Smooth muscle cell of trachea (primary cell): ENCODE measurements around the gene TMEM107. TPM values are rescaled to one million over a fixed set of nuclear protein-coding genes. Genes with fewer than 3 reads are reported as not detected.

Experiments used
- total RNA-seq: library from RNA; depleted of rRNA; stranded (reverse); fragments of >200 nt; gene quantifications from 2 replicates; pipeline ENCODE4 v1.2.1, GENCODE V29; 2014

The TMEM107 gene
- total RNA-seq: 23.3 and 33.7 TPM in 2 replicates

DNA sequence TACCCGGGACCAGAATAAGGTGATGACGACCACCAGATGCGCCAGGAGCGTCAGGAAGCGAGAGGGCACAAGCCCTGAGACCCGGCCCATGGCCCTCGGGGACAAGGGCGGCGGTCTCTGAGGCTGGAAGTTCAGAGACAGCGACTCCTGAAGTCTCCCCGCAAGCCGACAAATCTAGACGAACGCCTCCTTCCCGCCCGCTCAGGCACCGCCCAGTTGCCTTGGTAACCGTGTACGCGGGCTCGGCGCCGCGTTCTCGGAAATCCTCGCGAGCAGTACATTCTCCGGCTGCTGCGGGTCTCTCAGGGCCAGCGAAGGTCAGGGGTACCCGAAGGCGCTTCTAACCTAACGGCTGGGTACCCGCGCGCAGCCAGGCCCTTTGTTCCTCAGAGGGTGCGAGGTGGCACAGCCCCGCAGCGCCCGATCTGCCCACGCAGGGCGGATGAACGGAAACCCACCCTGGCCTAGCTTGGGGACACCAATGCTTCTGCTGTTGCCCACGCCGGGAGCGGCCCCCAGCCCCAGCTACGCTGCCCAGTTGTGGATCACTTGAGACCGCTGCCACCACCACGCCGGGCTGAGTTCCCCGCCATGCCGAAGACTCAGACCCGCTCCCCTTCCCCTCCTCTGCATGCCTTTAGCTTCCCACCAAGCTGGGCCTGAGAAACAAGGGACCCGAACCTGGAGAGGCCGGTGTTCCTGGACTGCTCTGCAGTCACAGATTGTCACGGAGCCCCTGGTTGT, at the start of gene TMEM107:
TSS of gene TMEM107 (minus strand) at position 184 of the 744 bp plus-strand sequence. CDS start at position 90, 94 bp downstream.

DNA sequence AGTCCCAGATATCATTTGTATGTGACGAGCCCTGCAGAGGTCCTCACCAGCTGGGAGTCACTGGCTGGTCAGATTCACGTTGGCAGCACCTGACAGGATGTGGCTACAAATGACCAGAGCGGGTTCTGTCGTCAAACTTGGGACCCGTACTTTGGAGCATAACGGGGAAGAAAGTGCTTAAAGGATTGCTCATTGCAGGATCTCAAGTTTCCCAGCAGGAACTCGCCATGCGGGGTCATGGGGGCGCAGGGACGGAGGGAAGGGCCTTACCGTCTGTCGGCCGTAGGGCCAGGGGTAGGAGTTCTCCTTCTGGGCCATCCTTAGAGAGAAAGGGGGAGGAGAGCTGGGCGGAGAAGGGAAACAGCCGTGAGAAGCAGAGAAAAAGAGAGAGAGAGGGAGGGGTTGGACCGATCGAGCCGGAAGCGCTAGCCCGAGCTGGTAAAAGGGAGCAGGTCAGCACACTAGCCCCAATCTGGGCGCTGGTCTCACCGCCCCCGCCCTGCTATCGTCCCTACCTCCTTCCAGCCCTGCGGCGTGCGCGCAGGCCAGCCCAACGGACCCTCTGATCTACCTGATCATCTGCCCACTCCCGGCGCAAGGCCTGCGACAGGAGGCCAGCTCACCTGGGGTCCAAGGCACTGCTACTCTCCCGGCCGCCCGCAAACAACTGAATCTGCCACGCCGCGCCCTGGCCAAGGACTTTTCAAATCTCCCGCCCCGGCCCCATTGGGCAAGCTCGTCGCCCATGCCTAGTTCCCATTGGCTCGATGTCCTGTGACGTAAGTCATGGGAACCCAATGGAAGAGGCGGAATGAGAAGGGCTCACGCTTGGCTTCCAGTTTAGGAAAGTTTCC, 34.0 kb upstream of the TMEM107 start, which contains the start of gene AURKB:
TSS of gene AURKB (minus strand) at position 669 of the 854 bp plus-strand sequence. CDS start at position 318, 351 bp downstream.

GRCh38 chr17:8189711-8190477, 13.7 kb upstream of the TMEM107 start, which contains the start of gene BORCS6:
Gene BORCS6, minus strand, starts transcription at chr17:8190180. Its CDS starts 40 bp downstream, at chr17:8190140.

GRCh38 chr17:8162233-8162996, 13.8 kb downstream of the TMEM107 start, which contains the start of gene VAMP2:
Gene VAMP2, minus strand, starts transcription at chr17:8162948. Its CDS starts 69 bp downstream, at chr17:8162879.

DNA sequence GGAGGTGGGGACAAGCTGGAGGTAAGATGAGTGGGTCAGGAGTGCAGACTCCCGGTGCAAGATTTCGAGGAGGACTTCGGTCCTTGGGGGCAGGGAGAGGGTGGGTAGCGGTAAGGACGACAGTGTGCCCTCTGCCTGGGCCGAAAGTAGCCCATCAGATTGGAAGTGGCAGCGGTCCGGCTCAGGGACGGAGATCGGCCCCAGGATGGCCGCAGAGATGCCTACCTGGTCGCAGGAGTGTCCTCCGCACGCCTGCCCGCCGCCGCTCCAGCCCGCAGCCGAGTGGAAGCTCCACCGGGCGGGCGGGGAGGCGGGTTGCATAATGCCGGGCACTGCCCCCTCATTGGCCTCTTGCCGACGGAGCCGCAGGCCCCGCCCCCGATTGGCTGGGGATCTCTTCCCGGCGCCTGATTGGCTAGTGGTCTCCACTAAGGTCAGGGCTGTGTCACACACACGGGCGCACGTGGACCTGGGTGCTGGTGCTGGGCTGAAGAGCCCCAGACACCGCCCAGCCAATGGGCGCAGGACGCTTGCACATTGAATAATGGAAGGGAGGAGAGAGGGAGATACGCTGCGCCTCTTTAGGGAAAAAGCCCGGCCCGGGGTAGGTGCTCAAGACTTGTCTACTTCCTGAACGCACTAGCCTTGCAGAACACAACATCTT, 23.9 kb downstream of the TMEM107 start, which contains the start of gene PER1:
TSS of gene PER1 (minus strand) at position 293 of the 664 bp plus-strand sequence. CDS start 1,698 bp downstream, outside the sequence.

DNA sequence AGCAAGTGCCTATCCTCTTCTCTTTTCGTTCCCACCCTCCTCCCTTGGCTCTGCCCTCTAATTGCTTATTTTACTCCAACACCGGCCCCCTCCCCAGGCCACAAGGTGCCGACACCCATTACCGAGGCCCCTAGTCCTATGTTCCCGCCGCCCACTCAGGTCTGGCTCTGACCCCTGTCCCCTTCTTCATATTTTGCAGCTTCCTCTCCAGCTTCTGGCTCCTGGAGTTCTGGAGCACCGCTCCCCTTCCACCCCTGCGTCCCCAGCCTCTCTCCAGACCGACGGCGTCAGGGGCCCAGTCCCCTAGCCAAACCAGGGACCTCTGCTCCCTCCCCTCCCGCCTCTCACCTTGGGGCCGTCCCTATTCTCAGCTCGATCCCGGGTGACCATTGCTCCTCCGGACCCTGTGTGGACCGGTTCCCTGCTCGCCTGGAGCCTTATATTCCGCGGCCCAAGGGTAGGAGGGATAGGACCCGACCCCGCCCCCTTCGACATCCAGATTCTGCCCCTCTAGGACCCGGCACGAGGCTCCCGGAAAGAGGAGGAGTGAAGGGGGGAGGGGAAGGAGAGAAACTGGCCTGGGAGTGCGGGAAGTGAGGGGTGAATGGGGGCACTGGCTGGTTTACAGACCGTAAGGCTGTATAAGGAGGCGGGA, 52.4 kb downstream of the TMEM107 start, which contains the start of gene HES7:
TSS of gene HES7 (minus strand) at position 412 of the 655 bp plus-strand sequence. CDS start at position 390, 22 bp downstream.

Other genes starting within 250 kb of the TMEM107 start
- gene KCNAB3, start 246.5 kb downstream of the TMEM107 start, total RNA-seq: 0.33 and 0.44 TPM in 2 replicates
- 80.2 and 90.3 TPM in 2 replicates for gene TRAPPC1, start 244.4 kb downstream of the TMEM107 start, total RNA-seq
- gene CNTROB, start 244.2 kb downstream of the TMEM107 start, total RNA-seq: 18.5 and 31.7 TPM in 2 replicates
- gene GUCY2D, start 173.8 kb downstream of the TMEM107 start, total RNA-seq: 0.17 TPM in 1 of 2 replicates, not detected in the other
- 0.17 TPM in 1 of 2 replicates, not detected in the other for gene ALOX15B, start 137.3 kb downstream of the TMEM107 start, total RNA-seq
- not detected in 2 replicates for gene ALOX12B, start 88.7 kb downstream of the TMEM107 start, total RNA-seq
- under 0.01 TPM in 1 of 2 replicates, not detected in the other for gene ALOXE3, start 57.9 kb downstream of the TMEM107 start, total RNA-seq
- 0.15 and 0.33 TPM in 2 replicates for gene HES7, start 52.3 kb downstream of the TMEM107 start, total RNA-seq
- gene PER1, start 24.0 kb downstream of the TMEM107 start, total RNA-seq: 3.9 and 9.4 TPM in 2 replicates
- gene VAMP2, start 13.4 kb downstream of the TMEM107 start, total RNA-seq: 6.5 and 9.5 TPM in 2 replicates
- gene BORCS6, start 13.8 kb upstream of the TMEM107 start, total RNA-seq: 9.6 and 9.9 TPM in 2 replicates
- 1.7 and 30.4 TPM in 2 replicates for gene AURKB, start 34.2 kb upstream of the TMEM107 start, total RNA-seq
- 3.3 and 5.6 TPM in 2 replicates for gene CTC1, start 71.7 kb upstream of the TMEM107 start, total RNA-seq
- gene PFAS, start 72.9 kb upstream of the TMEM107 start, total RNA-seq: 14.6 and 28.8 TPM in 2 replicates
- 10.0 and 10.4 TPM in 2 replicates for gene RANGRF, start 112.3 kb upstream of the TMEM107 start, total RNA-seq
- 1.3 and 1.5 TPM in 2 replicates for gene SLC25A35, start 119.0 kb upstream of the TMEM107 start, total RNA-seq
- gene ARHGEF15, start 133.9 kb upstream of the TMEM107 start, total RNA-seq: under 0.01 TPM in 1 of 2 replicates, not detected in the other
- not detected in 2 replicates for gene ODF4, start 163.5 kb upstream of the TMEM107 start, total RNA-seq
- 1,897 and 3,622 TPM in 2 replicates for gene RPL26, start 206.8 kb upstream of the TMEM107 start, total RNA-seq
- gene RNF222, start 221.4 kb upstream of the TMEM107 start, total RNA-seq: not detected in 2 replicates